SK-MEL-5 (cell line): ENCODE results near the gene TAC3. TPM values are rescaled to one million over a fixed set of nuclear protein-coding genes. Genes with fewer than 3 reads are reported as not detected.
"Not testable (repeated sequence)": the region's sequence is repeated elsewhere in the genome, so short reads cannot be mapped to it uniquely, and the experiment has no call there.

ENCODE experiments used
- DNase-seq: peaks from one replicate; pipeline ENCODE4 v3.0.0-alpha.2; 2016; ENCODE audit warnings: low read depth, low spot score
- in situ Hi-C: cut with HindIII; loops from 2 replicates; pipeline ENCODE4 v1.10.0; 2016; ENCODE audit warnings: low sequenced_read_pairs, high pct_unique_total_duplicates, low pct_unique_long_range_greater_than_20kb
- total RNA-seq: library from RNA; depleted of rRNA; stranded (reverse); fragments of >200 nt; shearing (Covaris generic); gene quantifications from 2 replicates; pipeline ENCODE4 v1.2.3, GENCODE V29; 2014; rRNA removed

TAC3 gene
- total RNA-seq, 1 experiment from 2014 or later = not detected

- in situ Hi-C loops = loop anchor here (25.0 kb wide), 1 partner anchor 216 kb away; the partner anchor contains the start of genes HSD17B6 and PRIM1
- no peak for DNase-seq
Observed at GRCh38 chr12:56978397-56979138, 37.8 kb downstream of the TAC3 start.

DNA sequence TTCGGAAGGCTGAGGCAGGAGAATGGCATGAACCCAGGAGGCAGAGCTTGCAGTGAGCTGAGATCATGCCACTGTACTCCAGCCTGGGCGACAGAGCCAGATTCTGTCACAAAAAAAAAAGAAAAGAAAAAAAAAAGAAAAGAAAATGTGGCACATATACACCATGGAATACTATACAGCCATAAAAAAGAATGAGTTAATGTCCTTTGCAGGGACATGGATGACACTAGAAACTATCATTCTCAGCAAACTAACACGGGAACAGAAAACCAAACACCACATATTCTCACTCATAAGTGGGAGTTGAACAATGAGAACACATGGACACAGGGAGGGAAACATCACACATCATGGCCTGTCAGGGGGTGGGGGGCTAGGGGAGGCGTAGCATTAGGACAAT, 39.0 kb downstream of the TAC3 start:
- DNase-seq = not testable (repeated sequence)
- in situ Hi-C loops = loop anchor here (25.0 kb wide), 1 partner anchor 215 kb away; the partner anchor contains the start of genes HSD17B6 and PRIM1

- not testable (repeated sequence) for DNase-seq
Observed at GRCh38 chr12:56974224-56974623, 42.1 kb downstream of the TAC3 start.

GRCh38 chr12:56968910-56969309, 47.4 kb downstream of the TAC3 start:
- DNase-seq, in situ Hi-C loops: not testable (repeated sequence)

More at GRCh38 chr12:56974224-56974623, 42.1 kb downstream of the TAC3 start:
- in situ Hi-C loops = not testable (repeated sequence)

DNA sequence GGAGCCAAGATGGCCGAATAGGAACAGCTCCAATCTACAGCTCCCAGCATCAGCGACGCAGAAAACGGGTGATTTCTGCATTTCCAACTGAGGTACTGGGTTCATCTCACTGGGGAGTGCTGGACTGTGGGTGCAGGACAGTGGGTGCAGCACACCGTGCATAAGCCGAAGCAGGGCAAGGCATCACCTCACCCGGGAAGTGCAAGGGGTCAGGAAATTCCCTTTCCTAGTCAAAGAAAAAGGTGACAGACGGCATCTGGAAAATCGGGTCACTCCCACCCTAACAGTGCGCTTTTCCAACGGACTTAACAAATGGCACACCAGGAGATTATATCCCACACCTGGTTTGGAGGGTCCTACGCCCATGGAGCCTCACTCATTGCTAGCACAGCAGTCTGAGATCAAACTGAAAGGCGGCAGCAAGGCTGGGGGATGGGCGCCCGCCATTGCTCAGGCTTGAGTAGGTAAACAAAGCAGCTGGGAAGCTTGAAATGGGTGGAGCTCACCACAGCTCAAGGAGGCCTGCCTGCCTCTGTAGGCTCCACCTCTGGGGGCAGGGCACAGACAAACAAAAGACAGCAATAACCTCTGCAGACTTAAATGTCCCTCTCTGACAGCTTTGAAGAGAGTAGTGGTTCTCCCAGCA, 50.2 kb downstream of the TAC3 start:
- in situ Hi-C loops, DNase-seq: not testable (repeated sequence)

- in situ Hi-C loops, DNase-seq: not testable (repeated sequence)
Observed at GRCh38 chr12:56965124-56965523, 51.2 kb downstream of the TAC3 start.

GRCh38 chr12:56963557-56963956, 52.8 kb downstream of the TAC3 start:
- DNase-seq, in situ Hi-C loops: not testable (repeated sequence)

GRCh38 chr12:56962247-56962646, 54.1 kb downstream of the TAC3 start:
- in situ Hi-C loops, DNase-seq: not testable (repeated sequence)

Other genes with a start within 250 kb of the TAC3 start
- gene SDR9C7, start 82.1 kb downstream of the TAC3 start, total RNA-seq = not detected in 2 replicates
- gene RDH16, start 58.9 kb downstream of the TAC3 start, total RNA-seq = not detected in 2 replicates
- 5.6 and 6.0 TPM in 2 replicates for gene ZBTB39, start 10.0 kb downstream of the TAC3 start, total RNA-seq
- not detected in 2 replicates for gene MYO1A, start 33.6 kb upstream of the TAC3 start, total RNA-seq
- gene NEMP1, start 62.3 kb upstream of the TAC3 start, total RNA-seq = 30.5 and 30.9 TPM in 2 replicates
- gene NAB2, start 72.6 kb upstream of the TAC3 start, total RNA-seq = 74.0 and 79.0 TPM in 2 replicates
- 39.6 and 39.7 TPM in 2 replicates for gene STAT6, start 94.8 kb upstream of the TAC3 start, total RNA-seq
- gene LRP1, start 112.0 kb upstream of the TAC3 start, total RNA-seq = 4.2 and 6.4 TPM in 2 replicates
- gene LRP1-AS, start 131.1 kb upstream of the TAC3 start, total RNA-seq = not detected in 2 replicates
- 5.1 and 5.4 TPM in 2 replicates for gene NXPH4, start 200.3 kb upstream of the TAC3 start, total RNA-seq
- gene SHMT2, start 213.2 kb upstream of the TAC3 start, total RNA-seq = 345 and 365 TPM in 2 replicates
- gene STAC3, start 234.7 kb upstream of the TAC3 start, total RNA-seq = not detected in 2 replicates